Stimulated activated CD4-positive, alpha-beta T cell treated with anti-CD3 and anti-CD28 coated beads, Interleukin-1b, Interleukin-23, amount 100 ng/mL, for 48 hours (primary cell): ENCODE measurements around the gene MTCH1.
"Not testable (repeated sequence)": the region's sequence is repeated elsewhere in the genome, so short reads cannot be mapped to it uniquely, and the experiment has no call there.

Experiments used
- DNase-seq: peaks from one replicate; pipeline ENCODE4 v3.0.0-alpha.2; 2020

The MTCH1 gene

DNA sequence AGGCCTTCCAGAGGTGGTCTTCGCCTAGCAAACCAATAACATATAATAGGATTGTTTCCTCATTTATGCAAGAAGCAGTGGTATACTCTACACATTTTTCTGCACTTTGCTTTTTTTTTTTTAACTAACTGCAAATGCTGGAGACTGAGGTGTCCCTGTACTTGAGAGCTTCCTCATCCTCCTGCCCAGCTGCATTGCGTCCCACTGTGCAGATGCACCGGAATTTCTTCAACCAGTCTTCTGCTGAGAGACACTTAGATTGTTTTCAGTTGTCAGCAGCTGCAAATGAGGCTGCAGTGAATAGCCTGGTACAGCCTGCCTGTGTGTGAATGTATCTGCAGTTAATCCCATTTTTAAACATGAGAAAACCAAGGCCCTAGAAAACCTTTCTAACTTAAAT lies 31.0 kb upstream of the MTCH1 start:
- DNase-seq: no peak

GRCh38 chr6:37015532-37015931 lies 29.5 kb upstream of the MTCH1 start:
- DNase-seq: no peak

DNA sequence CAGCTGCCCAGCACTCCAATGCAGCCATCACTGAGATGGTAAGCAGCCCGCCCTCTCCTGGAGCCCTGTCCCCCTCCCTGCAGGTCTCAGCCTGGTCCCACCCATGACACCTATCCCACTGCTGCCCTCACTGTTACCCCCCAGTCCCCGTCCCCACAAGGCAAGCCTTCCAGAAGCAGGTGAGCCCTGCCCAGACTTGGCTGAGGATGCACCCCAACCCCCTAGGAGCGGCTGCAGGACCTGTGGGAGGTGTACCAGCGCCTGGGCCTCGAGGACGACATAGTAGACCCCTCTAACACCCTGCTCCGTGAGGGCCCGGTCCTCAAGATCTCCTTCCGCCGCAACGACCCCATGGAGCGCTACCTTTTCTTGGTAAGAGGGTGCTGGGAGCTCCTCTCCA lies 28.7 kb upstream of the MTCH1 start:
- no peak for DNase-seq

DNA sequence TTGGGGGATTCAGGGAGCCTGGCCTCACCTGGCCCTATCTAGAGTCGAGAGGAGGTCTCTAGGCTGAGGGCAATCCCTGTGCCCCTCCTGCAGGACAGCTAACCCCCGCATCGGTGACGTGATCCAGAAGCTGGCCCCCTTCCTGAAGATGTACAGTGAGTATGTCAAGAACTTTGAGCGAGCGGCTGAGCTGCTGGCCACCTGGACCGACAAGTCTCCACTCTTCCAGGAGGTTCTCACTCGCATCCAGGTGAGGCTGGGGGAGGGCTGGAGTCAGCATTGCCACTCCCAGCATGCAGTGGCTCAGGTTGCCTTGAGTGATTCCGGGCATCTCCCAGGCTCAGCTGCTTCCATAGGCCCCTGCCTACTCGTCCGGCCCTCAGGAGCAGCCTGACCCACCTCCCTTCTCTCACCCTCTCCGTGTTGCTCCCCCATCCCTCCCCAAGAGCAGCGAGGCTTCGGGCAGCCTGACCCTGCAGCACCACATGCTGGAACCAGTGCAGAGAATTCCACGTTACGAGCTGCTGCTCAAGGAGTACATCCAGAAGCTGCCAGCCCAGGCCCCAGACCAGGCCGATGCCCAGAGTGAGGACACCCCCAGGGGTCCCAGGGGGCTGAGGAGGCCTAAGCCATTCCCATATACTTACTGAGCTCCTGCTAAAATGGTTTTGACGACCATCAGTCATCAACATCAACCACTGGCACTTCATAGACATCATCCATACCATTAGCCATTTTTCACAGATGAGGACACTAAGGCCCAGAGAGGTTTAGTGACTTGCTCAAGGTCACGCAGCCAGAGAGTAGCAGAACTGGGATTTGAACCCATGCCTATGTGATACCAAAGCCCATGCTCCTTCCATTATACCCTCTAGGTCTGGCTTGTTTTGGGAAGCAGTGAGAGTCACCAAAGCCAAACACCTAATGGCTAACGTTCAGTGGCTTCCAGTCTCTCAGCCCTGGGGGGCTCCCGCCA lies 27.8 kb upstream of the MTCH1 start:
- no peak for DNase-seq

- DNase-seq: no peak
These were observed 25.8 kb upstream of the MTCH1 start for GRCh38 chr6:37011656-37012378.

DNA sequence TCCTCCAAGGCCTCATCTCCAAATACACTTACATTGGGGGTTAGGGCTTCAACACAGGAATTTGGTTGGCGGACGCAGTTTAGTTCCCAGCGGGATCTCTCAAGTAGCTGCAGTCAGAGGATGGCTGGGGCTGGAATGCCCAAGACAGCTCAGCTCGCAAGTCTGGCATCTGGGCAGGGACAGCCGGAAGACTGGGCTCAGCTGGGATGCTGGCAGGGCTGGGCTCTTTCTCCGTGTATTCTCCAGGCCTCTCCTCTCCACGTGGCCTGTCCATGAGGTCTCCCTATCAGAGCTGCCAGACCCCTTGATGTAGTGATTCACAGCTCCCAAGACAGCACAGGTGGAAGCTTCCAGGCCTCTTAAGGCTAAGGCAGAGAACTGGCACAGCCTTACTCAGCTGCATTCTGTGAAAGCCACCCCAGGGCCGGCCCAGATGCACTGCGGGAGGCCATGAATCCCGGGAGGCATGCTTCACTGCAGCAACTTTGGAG lies 24.5 kb upstream of the MTCH1 start:
- DNase-seq: no peak

DNA sequence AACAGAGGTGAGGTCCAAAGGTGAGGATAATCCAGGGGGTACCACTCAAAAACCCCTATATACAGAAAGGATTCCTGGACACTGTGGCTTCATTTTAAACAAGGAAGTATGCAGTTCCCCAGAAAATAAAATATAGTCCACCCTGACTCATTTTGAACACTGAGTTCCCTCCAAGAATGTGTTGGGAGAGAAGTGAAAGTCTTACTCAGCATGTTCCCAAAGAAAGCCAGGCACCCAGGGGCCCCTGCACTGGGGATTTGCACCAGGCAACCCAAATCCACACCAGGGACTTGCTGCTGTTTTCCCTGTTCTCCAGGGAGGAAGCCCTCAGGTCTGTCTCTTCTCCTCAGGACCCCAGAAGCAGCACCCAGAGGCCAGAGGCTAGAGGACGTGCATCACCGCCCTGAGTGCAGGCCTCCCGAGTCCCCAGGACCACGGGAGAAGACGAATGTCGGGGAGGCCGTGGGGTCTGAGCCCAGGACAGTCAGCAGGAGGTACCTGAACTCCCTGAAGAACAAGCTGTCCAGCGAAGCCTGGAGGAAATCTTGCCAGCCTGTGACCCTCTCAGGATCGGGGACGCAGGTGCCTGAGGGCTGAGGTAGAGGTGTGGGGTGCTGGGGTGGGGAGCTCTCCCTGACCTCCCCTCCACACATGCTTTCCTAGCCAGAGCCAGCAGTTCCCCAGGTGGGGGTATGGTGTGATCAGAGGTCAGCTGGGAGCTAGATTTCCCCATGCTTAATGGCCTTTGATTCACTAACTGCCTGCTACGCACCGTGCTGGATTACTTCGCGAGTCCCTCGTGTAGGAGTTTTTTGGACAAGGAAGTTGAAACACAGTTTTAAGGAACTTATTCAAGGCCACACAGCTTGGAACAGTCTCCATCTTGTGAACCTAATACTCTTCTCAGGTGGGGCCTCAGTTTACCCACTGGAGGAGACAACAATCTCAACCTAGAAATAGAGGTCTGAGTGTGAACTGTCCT lies 22.8 kb upstream of the MTCH1 start:
- DNase-seq: no peak

DNA sequence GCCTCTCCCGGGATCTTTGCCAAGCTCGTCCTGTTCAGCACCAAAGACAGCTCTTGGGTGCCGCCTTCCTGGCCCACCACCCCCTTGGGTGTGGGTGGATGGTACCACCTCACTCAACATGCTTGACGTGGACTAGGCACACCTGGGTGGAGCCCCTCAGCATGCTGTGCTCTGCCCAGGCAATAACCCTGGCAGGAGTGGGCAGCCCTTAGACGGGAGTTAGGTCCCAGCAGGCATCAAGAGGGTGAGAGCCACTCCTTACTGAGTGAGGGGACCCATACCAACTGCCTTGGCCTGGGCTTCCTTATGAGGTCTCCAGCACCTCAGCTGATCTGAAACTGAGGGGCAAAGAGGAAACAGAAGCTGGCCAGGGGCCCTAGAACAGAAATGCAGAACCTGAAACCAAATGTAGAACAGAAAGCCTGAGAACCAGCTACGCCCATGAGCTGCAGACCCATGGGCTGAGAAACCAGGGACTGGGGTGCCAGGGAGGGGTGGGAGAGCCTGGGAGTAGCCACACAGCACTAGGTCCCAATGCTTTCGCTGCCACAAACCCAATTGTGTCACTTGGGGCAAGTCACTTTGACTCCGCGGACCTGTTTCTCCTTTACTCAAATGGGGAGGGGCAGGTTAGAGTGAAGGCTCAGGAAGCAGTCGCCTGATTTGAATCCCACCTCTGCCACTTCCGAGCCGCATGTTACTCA lies 21.5 kb upstream of the MTCH1 start:
- DNase-seq: no peak

DNA sequence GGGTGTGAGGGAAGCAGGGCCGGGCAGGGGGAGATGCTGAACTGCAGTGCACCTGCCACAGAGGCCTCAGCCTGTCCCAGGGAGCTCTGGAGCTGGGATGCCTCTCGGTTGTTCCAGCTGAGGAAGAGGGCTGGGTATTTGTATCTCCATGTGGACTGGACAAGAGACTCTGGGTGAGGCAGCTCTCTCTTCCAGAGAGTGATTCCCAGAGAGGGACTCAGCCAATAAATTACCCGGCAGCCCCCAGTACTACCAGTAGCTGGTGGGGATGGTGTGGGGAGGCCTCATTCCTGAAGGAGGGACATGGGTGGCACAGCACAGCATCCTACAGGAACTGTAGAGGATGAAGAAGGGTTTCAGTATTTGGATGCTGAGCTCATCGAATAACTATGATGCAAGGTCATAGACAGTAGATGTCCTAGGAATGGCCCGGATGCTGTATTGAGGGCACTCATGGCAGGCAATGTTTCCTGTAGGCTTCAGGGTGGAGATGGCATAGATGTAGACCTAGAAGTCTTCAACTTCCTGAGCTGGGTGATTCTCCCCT lies 20.9 kb upstream of the MTCH1 start:
- DNase-seq: no peak

- DNase-seq: no peak
These were observed 20.0 kb upstream of the MTCH1 start for GRCh38 chr6:37005827-37006567.

GRCh38 chr6:37005061-37005810 lies 19.2 kb upstream of the MTCH1 start, which contains the start of gene FGD2:
Gene FGD2 (plus strand): TSS chr6:37005655. CDS start chr6:37005818, 163 bp downstream.
- DNase-seq: no peak

DNA sequence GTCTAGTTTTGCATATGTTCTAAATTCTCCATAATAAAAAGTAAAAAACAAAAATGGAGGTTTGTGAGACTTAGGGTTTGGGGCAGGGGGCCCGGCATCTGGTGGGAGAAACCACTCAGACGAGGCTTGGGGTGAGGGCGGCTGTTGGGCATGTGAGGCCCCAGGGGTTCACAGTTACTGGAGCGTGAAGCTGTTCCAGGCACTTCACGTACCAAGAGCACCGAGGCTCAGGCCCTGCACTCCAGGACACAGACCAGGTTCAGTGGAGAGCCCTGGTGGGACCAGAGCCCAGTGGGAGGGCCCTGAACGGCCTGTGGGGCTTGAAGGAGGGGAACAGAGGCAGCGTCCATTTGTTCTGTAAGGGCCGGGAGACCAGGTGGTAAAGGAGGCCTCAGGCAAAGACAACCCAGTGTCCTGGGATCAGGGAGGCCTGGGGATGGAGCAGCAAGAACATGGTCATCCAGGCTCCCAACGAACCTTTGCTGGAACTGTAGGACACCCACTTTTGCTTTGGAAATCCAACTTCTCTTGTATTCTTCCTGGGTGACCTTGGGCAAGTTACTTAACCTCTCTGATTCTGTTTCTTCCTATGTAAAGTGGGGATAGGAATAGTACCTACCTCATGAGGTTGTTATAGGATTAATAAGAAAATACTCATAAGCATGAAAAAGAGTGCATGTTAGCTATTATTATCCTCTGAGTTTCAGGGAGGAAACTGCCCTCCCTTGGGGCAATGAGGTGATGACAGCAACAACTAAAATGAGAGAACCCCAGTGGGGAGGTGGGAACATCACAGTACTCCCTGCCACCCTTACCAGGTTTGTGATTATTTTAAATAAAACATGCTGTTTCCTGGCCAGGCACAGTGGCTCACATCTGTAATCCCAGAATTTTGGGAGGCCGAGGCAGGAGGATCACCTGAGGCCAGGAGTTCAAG lies 18.3 kb upstream of the MTCH1 start:
- no peak for DNase-seq

- no peak for DNase-seq
These were observed 13.7 kb upstream of the MTCH1 start for GRCh38 chr6:36999751-37000125.

GRCh38 chr6:36999061-36999750 lies 13.2 kb upstream of the MTCH1 start:
- DNase-seq: no peak

GRCh38 chr6:36998723-36999038 lies 12.7 kb upstream of the MTCH1 start:
- no peak for DNase-seq

DNA sequence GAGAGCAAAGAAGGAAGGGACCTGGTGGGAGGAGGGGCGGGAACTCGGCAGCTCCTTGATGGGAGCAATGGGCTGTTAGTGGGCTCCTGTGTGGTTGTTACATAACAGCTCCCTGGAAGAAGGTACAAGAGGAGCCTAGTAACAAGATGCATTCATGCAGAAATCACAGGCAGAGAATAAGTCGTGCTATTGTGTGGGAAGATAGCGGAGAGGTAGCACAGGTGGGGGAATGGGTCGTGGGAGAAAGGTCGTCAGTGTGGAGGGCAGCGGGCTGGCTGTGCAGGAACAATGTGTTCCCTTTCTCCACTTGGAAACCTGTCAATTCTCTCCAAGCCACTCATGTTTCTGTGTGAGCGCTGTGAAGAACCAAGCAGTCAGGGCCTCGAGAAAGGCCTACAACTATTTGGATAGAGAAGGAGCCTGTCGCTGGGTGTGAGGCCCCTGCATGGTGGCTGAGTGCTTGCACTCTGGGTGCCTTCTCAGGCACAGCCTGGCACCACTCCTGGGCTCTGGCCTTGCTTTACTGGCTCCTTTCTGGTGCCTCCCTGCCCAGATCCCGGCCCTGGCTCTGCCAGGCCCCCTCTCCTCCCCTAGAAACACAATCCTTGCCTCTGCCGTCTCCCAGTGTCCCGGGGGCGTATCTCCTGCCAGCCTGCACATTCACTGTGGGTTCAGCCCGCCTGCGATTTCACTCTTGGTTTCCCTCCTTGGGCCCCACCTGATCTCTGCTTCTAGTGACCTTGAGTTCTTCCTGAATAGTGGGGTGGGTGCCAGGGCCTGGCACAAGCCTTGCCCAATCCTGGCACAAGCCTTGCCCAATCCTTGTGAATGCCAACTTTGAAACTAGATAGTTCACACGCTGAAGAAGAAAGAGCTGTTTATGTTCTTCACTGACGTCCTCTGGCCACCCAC lies 12.1 kb upstream of the MTCH1 start:
- no peak for DNase-seq

- DNase-seq: not testable (repeated sequence)
These were observed 4.4 kb upstream of the MTCH1 start for GRCh38 chr6:36990401-36990800.
